ENCODE data around the gene BOD1.

- TF ChIP-seq CTCF (conservative IDR thresholded peaks at IDR 0.05 in 1 of 2, IDR thresholded peaks at IDR 0.05 in 1 of 2; ENCODE audit: low read depth in 1 of 2, low read length in 2 of 2) (no peak), EZH2 (IDR thresholded peaks at IDR 0.05; ENCODE audit: low read length, missing control alignments) (no peak)
Measured at GRCh38 chr5:173637340-173637739, 20.9 kb upstream of the BOD1 start.
